Rectal smooth muscle tissue (tissue), 1 donor: ENCODE data around the gene PI4KB.
A peak's percentile ranks its signal among the peaks of the same experiment; 100 is the strongest.
"Not testable (repeated sequence)": the region's sequence is repeated elsewhere in the genome, so short reads cannot be mapped to it uniquely, and the experiment has no call there.

ENCODE experiments used
- H3K27ac ChIP-seq: one replicate; pipeline ENCODE4 v1.7.0; 2013; ENCODE audit warnings: low read depth, low read length, inconsistent platforms
- H3K27me3 ChIP-seq: one replicate; pipeline ENCODE4 v1.7.0; 2013; ENCODE audit warnings: low read length; ENCODE audit not compliant: control insufficient read depth, insufficient read depth
- H3K36me3 ChIP-seq: one replicate; pipeline ENCODE4 v1.7.0; 2013; ENCODE audit warnings: low read length; ENCODE audit not compliant: control insufficient read depth, insufficient read depth
- H3K4me1 ChIP-seq: one replicate; pipeline ENCODE4 v1.7.0; 2013; ENCODE audit warnings: low read length; ENCODE audit not compliant: control insufficient read depth, insufficient read depth
- H3K4me3 ChIP-seq: one replicate; pipeline ENCODE4 v1.7.0; 2013; ENCODE audit warnings: low read length
- H3K9ac ChIP-seq: one replicate; pipeline ENCODE4 v1.7.0; 2013; ENCODE audit warnings: low read length

PI4KB gene

GRCh38 chr1:151277249-151277648, 50.0 kb downstream of the PI4KB start:
- Histone ChIP-seq H3K27me3 (no peaks in the 10 kb centered on the region), H3K4me1 (no peaks in the 10 kb centered on the region), H3K36me3 (no peaks in the 10 kb centered on the region), H3K4me3 (no peak overlapping the region), H3K9ac (no peak overlapping the region), H3K27ac (no peak overlapping the region)

GRCh38 chr1:151275341-151275740, 51.9 kb downstream of the PI4KB start:
- H3K4me3 ChIP-seq, H3K4me1 ChIP-seq, H3K27ac ChIP-seq, H3K27me3 ChIP-seq, H3K9ac ChIP-seq, H3K36me3 ChIP-seq: not testable (repeated sequence)

- no peaks in the 10 kb centered on the region for H3K4me1 ChIP-seq
- H3K36me3 ChIP-seq, result no peaks in the 10 kb centered on the region
- no peak overlapping the region for H3K4me3 ChIP-seq
- H3K27ac ChIP-seq, result no peak overlapping the region
- no peaks in the 10 kb centered on the region for H3K27me3 ChIP-seq
- no peak overlapping the region for H3K9ac ChIP-seq
Observed at GRCh38 chr1:151273924-151274466, 53.2 kb downstream of the PI4KB start.

DNA sequence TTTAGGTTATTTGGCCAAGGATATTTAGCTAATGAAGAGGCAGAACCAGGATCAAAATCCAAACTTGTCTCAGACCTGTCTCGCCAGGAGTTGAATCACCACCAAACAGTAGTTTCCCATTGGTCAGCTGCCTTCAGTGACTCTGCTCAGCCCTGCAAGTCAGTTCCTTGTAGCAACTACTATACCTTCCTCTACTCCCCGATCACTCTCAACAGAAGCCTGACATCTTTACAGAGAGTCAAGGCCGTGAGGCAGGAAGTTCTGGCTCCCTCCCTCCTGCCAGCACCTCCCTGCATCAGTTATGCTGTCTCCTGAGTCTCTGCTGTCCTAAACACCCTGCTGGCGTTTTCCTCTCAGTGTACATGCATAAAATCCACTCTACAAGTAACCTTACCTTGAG, 59.5 kb downstream of the PI4KB start:
- no peak overlapping the region for H3K4me3 ChIP-seq
- H3K9ac ChIP-seq, result no peak overlapping the region
- no peaks in the 10 kb centered on the region for H3K27me3 ChIP-seq
- H3K27ac ChIP-seq, result no peak overlapping the region
- no peaks in the 10 kb centered on the region for H3K4me1 ChIP-seq
- peaks cover 26% of the 10 kb centered on the region for H3K36me3 ChIP-seq

- H3K27me3 ChIP-seq, result no peaks in the 10 kb centered on the region
- no peak overlapping the region for H3K4me3 ChIP-seq
- no peak overlapping the region for H3K9ac ChIP-seq
- no peaks in the 10 kb centered on the region for H3K4me1 ChIP-seq
- H3K36me3 ChIP-seq, result peaks cover 31% of the 10 kb centered on the region
- no peak overlapping the region for H3K27ac ChIP-seq
Observed at GRCh38 chr1:151266821-151267220, 60.4 kb downstream of the PI4KB start.

GRCh38 chr1:151266315-151266714, 60.9 kb downstream of the PI4KB start:
- peaks cover 31% of the 10 kb centered on the region for H3K36me3 ChIP-seq
- no peak overlapping the region for H3K9ac ChIP-seq
- no peaks in the 10 kb centered on the region for H3K27me3 ChIP-seq
- no peak overlapping the region for H3K27ac ChIP-seq
- H3K4me1 ChIP-seq, result no peaks in the 10 kb centered on the region
- H3K4me3 ChIP-seq, result no peak overlapping the region

GRCh38 chr1:151265446-151266236, 61.6 kb downstream of the PI4KB start:
- no peak overlapping the region for H3K9ac ChIP-seq
- H3K27ac ChIP-seq, result no peak overlapping the region
- H3K4me3 ChIP-seq, result no peak overlapping the region
- H3K4me1 ChIP-seq, result no peaks in the 10 kb centered on the region
- peaks cover 31% of the 10 kb centered on the region for H3K36me3 ChIP-seq
- no peaks in the 10 kb centered on the region for H3K27me3 ChIP-seq

DNA sequence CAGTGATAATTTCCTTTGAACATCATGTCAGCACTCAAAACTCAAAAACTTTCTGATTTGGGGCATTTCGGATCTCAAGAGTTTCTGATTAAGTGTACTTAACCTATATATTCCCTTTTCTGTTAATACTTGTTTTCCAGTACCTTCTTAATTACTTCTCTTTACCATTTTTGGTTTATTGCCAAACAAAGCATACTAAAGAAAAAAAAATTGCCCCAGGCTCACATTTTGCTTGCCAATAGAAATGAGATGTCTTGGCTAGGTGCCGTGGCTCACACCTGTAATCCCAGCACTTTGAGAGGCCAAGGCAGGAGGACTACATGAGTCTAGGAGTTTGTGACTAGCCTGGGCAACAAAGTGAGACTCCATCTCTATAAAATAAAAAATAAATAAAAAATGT, 67.9 kb downstream of the PI4KB start:
- H3K4me1 ChIP-seq, result peaks cover 4% of the 10 kb centered on the region
- H3K4me3 ChIP-seq, result no peak overlapping the region

DNA sequence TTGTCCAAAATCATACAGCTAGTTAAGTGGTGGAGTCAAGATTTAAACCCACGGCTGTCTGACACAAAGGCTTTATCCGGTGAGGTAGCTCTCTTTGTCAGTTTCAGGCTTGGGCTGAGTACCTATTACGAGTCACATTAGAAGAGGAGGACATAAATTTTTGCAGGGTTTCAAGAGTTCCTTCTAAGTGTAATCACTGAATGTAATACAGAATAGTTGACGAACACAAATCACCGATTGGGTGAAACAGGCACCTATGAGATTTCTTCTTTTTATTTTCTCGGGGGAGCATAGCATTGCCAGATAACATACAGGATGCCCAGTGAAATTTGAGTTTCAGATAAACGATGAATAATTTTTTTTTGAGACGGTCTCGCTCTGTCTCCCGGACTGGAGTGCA, 71.8 kb downstream of the PI4KB start:
- H3K4me3 ChIP-seq, result peak overlapping the region; percentile 82
- peak overlapping the region; percentile 80 for H3K9ac ChIP-seq
- no peak overlapping the region for H3K27ac ChIP-seq
- H3K27me3 ChIP-seq, result no peaks in the 10 kb centered on the region
- H3K4me1 ChIP-seq, result peaks cover 4% of the 10 kb centered on the region
- H3K36me3 ChIP-seq, result no peaks in the 10 kb centered on the region

More for the DNA sequence above, 67.9 kb downstream of the PI4KB start:
- H3K27me3 ChIP-seq, result no peaks in the 10 kb centered on the region
- H3K36me3 ChIP-seq, result peaks cover 11% of the 10 kb centered on the region
- H3K9ac ChIP-seq, result no peak overlapping the region
- no peak overlapping the region for H3K27ac ChIP-seq

- H3K9ac ChIP-seq, result peak within 1 kb of the TSS; percentile 80
Observed at GRCh38 chr1:151254217-151255213, 72.7 kb downstream of the PI4KB start, which contains the start of gene PSMD4. Gene PSMD4, plus strand, starts transcription at chr1:151254734. Its CDS starts 49 bp downstream, at chr1:151254783.

GRCh38 chr1:151251656-151252470, 75.4 kb downstream of the PI4KB start:
- H3K4me3 ChIP-seq, result no peak overlapping the region
- H3K4me1 ChIP-seq, result peaks cover 4% of the 10 kb centered on the region
- no peak overlapping the region for H3K9ac ChIP-seq
- no peak overlapping the region for H3K27ac ChIP-seq
- no peaks in the 10 kb centered on the region for H3K27me3 ChIP-seq
- peaks cover 5% of the 10 kb centered on the region for H3K36me3 ChIP-seq

More at GRCh38 chr1:151254217-151255213, 72.7 kb downstream of the PI4KB start, which contains the start of gene PSMD4:
- peak within 1 kb of the TSS; percentile 80 for H3K27ac ChIP-seq
- H3K4me1 ChIP-seq, result peaks cover 4% of the 10 kb centered on the region
- no peaks in the 10 kb centered on the region for H3K27me3 ChIP-seq
- no peaks in the 10 kb centered on the region for H3K36me3 ChIP-seq
- peak within 1 kb of the TSS; percentile 82 for H3K4me3 ChIP-seq
